GM12892 (cell line): ENCODE results near the gene ACTL10.

Source experiments
- POLR2A ChIP-seq: IDR thresholded peaks from 2 replicates; pipeline ENCODE4 v1.6.1; 2011; ENCODE audit warnings: low read depth, low read length, control low read depth
- POLR2AphosphoS5 ChIP-seq: IDR thresholded peaks from 2 replicates; pipeline ENCODE4 v1.6.1; 2011; ENCODE audit warnings: low read depth, low read length, control low read depth
- TAF1 ChIP-seq: IDR thresholded peaks from 2 replicates; pipeline ENCODE4 v1.6.1; 2011; ENCODE audit warnings: low read depth, mild to moderate bottlenecking, control low read depth, low read length, borderline replicate concordance

- TF ChIP-seq POLR2A (peak; percentile 54; the same call in 1 of the 2 replicates), POLR2AphosphoS5 (no peak; the same call in 1 of the 2 replicates), TAF1 (no peak)
These were observed 18.8 kb downstream of the ACTL10 start for GRCh38 chr20:33685328-33686099.
